ENCODE measurements around the gene PES1.

The PES1 gene

DNA sequence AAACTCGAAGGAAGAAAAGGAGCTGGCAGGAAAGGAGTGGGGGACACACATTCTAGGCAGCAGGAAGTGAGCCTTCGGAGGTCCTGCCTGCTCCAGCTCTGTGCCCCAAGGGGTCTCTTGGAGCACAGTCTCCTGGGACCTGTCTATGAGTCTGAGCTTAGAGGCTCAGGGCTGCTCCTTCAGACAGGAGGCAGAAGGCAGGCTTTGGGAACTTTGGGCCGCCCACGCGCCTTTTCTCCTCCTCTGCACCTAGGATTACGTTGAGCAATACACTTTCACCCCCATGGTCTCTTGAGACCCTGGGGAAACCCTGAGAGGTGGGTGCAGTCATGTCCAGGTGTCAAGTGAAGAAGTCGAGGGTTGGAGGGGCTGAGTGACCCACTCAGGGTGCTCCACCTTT lies 16.2 kb upstream of the PES1 start:
- TF ChIP-seq ZNF274 (IDR thresholded peaks at IDR 0.05; ENCODE audit: low read depth, low read length) (no peak), SUZ12 (IDR thresholded peaks at IDR 0.05; ENCODE audit: extremely low read depth, insufficient read depth, insufficient read length) (no peak), YY1 (IDR thresholded peaks at IDR 0.05; ENCODE audit: insufficient read depth, insufficient read length) (no peak)
- peaks cover 2% of the 10 kb centered on the region for H3K4me1 ChIP-seq (ENCODE audit: insufficient read depth, insufficient read length)
- DNase-seq (ENCODE audit: low read depth, low spot score), result no peak
- no peaks in the 10 kb centered on the region for H3K27me3 ChIP-seq (ENCODE audit: insufficient read depth, insufficient read length)
- peak overlapping the region; percentile 28 for H3K4me3 ChIP-seq (ENCODE audit: insufficient read length, low read depth)
- peaks cover 10% of the 10 kb centered on the region for H3K36me3 ChIP-seq (ENCODE audit: insufficient read depth, insufficient read length, low read length)
- H3K9ac ChIP-seq (ENCODE audit: insufficient read length, low read depth), result peak overlapping the region; percentile 88
- H3K9me3 ChIP-seq (ENCODE audit: insufficient read depth, low read length), result no peaks in the 10 kb centered on the region

DNA sequence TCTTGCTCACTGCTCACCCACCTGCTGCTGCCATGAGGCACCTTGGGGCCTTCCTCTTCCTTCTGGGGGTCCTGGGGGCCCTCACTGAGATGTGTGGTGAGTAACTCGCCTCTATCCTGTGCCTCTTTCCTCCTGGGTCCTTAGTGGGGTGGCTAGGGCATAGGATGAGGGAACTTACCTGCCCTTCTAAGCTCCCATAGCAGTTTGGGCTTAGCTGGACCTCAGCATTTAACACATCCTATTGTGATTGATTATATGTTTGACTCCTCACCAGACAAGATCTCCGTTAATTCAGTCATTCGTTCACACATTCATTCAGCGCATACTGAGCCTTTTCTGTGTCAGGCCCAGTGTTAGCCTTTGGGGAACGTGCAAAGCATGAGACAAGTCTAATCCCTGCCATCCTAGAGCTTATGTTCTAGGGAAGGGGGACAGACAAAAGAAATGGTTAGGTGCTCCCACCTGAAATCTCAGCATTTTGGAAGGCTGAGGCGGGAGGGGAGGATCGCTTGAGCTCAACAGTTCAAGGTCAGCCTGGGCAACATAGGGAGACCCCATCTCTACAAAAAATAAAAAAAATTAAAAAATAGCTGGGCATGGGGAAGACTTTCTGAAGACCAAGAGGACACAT lies 15.7 kb upstream of the PES1 start:
- no peaks in the 10 kb centered on the region for H3K9me3 ChIP-seq (ENCODE audit: insufficient read depth, low read length)
- H3K9ac ChIP-seq (ENCODE audit: insufficient read length, low read depth), result peak overlapping the region; percentile 88
- TF ChIP-seq YY1 (IDR thresholded peaks at IDR 0.05; ENCODE audit: insufficient read depth, insufficient read length) (no peak), ZNF274 (IDR thresholded peaks at IDR 0.05; ENCODE audit: low read depth, low read length) (no peak), SUZ12 (IDR thresholded peaks at IDR 0.05; ENCODE audit: extremely low read depth, insufficient read depth, insufficient read length) (no peak)
- H3K36me3 ChIP-seq (ENCODE audit: insufficient read depth, insufficient read length, low read length), result peaks cover 10% of the 10 kb centered on the region
- peaks cover 2% of the 10 kb centered on the region for H3K4me1 ChIP-seq (ENCODE audit: insufficient read depth, insufficient read length)
- no peak for DNase-seq (ENCODE audit: low read depth, low spot score)
- H3K4me3 ChIP-seq (ENCODE audit: insufficient read length, low read depth), result peak overlapping the region; percentile 63
- H3K27me3 ChIP-seq (ENCODE audit: insufficient read depth, insufficient read length), result no peaks in the 10 kb centered on the region

DNA sequence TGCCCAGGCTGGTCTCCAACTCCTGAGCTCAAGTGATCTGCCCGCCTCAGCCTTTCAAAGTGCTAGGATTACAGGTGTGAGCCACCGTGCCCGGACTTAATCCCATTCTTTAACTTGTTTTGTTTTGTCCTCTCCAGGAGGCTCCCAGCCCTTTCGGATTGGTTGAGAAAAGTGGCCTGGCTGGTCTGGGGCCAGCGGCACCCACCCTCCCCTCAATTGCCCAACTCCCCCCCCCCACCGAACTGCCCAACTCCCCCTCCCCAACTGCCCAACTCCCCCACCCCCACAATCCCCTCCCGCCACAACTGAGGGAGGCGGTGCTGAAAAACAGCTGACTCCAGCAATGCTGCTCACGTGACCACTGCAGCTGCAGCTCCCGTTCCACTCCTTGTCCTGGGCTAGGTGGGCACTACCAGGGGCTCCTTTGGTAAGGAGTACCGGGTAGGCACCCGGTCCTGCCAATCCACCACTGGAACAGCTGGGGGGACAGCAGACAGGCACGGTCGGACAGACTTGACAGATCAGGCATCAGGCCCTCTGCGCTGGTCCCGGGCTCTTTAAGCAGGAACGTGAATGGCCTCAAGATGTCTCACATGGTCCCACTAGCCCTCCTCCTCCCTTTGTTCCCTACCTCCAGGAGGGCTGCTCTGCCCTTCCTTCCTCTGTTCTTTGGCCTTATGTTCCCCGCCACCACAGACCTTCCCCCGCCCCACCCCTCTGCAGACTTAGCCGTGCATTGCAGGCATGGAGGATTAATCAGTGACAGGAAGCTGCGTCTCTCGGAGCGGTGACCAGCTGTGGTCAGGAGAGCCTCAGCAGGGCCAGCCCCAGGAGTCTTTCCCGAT lies 15.0 kb upstream of the PES1 start, which contains the start of gene TCN2:
TCN2 (plus strand) TSS at position 720 of the 845 bp plus-strand sequence. CDS start 158 bp downstream, outside the sequence.
- Histone ChIP-seq H3K4me1 (ENCODE audit: insufficient read depth, insufficient read length) (peaks cover 2% of the 10 kb centered on the region), H3K4me3 (ENCODE audit: insufficient read length, low read depth) (peak within 1 kb of the TSS; percentile 63), H3K9me3 (ENCODE audit: insufficient read depth, low read length) (no peaks in the 10 kb centered on the region), H3K27me3 (ENCODE audit: insufficient read depth, insufficient read length) (no peaks in the 10 kb centered on the region), H3K36me3 (ENCODE audit: insufficient read depth, insufficient read length, low read length) (peaks cover 10% of the 10 kb centered on the region), H3K9ac (ENCODE audit: insufficient read length, low read depth) (peak within 1 kb of the TSS; percentile 88)
- TF ChIP-seq SUZ12 (IDR thresholded peaks at IDR 0.05; ENCODE audit: extremely low read depth, insufficient read depth, insufficient read length), result no peak
- no peak for TF ChIP-seq ZNF274 (IDR thresholded peaks at IDR 0.05; ENCODE audit: low read depth, low read length)
- no peak for TF ChIP-seq YY1 (IDR thresholded peaks at IDR 0.05; ENCODE audit: insufficient read depth, insufficient read length)
- DNase-seq (ENCODE audit: low read depth, low spot score), result peak; percentile 56

DNA sequence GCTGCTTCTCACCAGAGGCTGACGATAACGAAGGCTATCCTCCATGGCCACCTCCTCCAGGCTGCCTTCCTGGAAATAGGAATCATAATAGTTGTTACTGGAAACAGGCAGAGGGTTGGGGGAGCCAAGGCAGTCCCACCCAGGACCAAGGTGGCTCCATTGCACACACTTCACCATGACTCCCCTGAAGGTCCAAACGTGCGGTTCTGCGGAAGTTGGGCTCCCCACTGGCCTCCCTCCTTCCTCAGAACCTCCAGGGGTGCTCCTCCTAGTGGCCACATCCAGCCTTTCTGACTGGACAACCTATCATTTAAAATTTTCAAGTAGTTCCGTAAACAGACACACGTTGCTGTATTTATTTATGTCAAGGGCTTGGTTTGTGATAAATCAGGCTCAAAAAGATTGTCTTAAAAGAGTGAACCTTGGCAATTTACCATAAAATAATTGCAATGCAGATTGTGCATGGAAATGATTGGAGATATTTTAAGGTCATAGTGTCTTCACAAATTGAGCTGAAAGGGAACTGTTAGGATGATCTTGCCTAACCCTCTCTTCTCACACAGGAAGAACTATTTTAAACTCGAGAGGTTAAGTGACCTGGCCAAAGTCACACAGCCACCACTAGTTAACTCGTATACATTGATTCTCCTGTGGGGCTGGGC lies 13.9 kb upstream of the PES1 start:
- Histone ChIP-seq H3K27me3 (ENCODE audit: insufficient read depth, insufficient read length) (no peaks in the 10 kb centered on the region), H3K4me1 (ENCODE audit: insufficient read depth, insufficient read length) (peaks cover 2% of the 10 kb centered on the region), H3K9me3 (ENCODE audit: insufficient read depth, low read length) (no peaks in the 10 kb centered on the region), H3K4me3 (ENCODE audit: insufficient read length, low read depth) (peak overlapping the region; percentile 8), H3K9ac (ENCODE audit: insufficient read length, low read depth) (no peak overlapping the region), H3K36me3 (ENCODE audit: insufficient read depth, insufficient read length, low read length) (peaks cover 2% of the 10 kb centered on the region)
- no peak for TF ChIP-seq ZNF274 (IDR thresholded peaks at IDR 0.05; ENCODE audit: low read depth, low read length)
- TF ChIP-seq YY1 (IDR thresholded peaks at IDR 0.05; ENCODE audit: insufficient read depth, insufficient read length), result no peak
- TF ChIP-seq SUZ12 (IDR thresholded peaks at IDR 0.05; ENCODE audit: extremely low read depth, insufficient read depth, insufficient read length), result no peak
- no peak for DNase-seq (ENCODE audit: low read depth, low spot score)

DNA sequence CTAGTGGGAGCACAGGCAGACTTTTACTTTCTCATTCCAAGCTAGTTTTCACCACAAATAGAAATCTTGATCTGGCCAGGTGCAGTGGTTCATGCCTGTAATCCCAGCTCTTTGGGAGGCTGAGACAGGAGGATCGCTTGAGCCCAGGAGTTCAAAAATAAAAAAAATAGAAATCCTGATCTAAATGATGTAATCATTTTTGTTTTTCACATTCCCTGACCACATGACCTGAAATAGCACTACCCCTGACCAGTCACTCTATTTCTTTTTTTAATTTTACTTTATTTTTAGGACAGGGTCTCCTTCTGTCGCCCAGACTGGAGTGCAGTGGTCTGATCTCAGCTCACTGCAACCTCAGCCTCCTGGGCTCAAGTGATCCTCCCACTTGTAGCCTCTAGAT lies 13.0 kb upstream of the PES1 start:
- H3K4me3 ChIP-seq (ENCODE audit: insufficient read length, low read depth), result no peak overlapping the region
- no peak for TF ChIP-seq ZNF274 (IDR thresholded peaks at IDR 0.05; ENCODE audit: low read depth, low read length)
- TF ChIP-seq SUZ12 (IDR thresholded peaks at IDR 0.05; ENCODE audit: extremely low read depth, insufficient read depth, insufficient read length), result no peak
- TF ChIP-seq YY1 (IDR thresholded peaks at IDR 0.05; ENCODE audit: insufficient read depth, insufficient read length), result no peak
- DNase-seq (ENCODE audit: low read depth, low spot score), result no peak
- H3K9me3 ChIP-seq (ENCODE audit: insufficient read depth, low read length), result no peaks in the 10 kb centered on the region
- H3K9ac ChIP-seq (ENCODE audit: insufficient read length, low read depth), result no peak overlapping the region
- H3K4me1 ChIP-seq (ENCODE audit: insufficient read depth, insufficient read length), result peaks cover under 1% of the 10 kb centered on the region
- no peaks in the 10 kb centered on the region for H3K36me3 ChIP-seq (ENCODE audit: insufficient read depth, insufficient read length, low read length)
- no peaks in the 10 kb centered on the region for H3K27me3 ChIP-seq (ENCODE audit: insufficient read depth, insufficient read length)

DNA sequence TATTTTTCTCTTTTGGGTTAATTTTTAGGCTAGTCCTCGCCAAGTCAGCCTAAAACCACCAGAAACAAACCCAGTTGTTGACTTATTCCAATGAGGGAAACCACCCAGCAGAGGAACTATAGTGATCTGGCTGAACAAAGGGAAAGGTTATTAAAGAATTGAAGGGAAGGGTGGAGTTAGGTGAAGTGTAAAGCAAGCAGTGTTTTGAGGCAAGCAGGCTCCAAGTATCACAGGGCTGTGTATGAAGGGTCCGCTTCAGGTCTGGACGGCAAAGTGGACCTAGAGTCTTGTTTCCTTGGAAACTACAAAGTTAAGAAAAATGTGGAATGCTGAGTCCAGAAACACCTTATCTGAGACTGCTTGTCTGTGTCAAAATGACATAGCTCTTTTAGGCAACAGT lies 12.1 kb upstream of the PES1 start:
- no peaks in the 10 kb centered on the region for H3K27me3 ChIP-seq (ENCODE audit: insufficient read depth, insufficient read length)
- no peak overlapping the region for H3K9ac ChIP-seq (ENCODE audit: insufficient read length, low read depth)
- no peak overlapping the region for H3K4me3 ChIP-seq (ENCODE audit: insufficient read length, low read depth)
- no peaks in the 10 kb centered on the region for H3K4me1 ChIP-seq (ENCODE audit: insufficient read depth, insufficient read length)
- no peak for TF ChIP-seq SUZ12 (IDR thresholded peaks at IDR 0.05; ENCODE audit: extremely low read depth, insufficient read depth, insufficient read length)
- no peak for TF ChIP-seq ZNF274 (IDR thresholded peaks at IDR 0.05; ENCODE audit: low read depth, low read length)
- TF ChIP-seq YY1 (IDR thresholded peaks at IDR 0.05; ENCODE audit: insufficient read depth, insufficient read length), result no peak
- no peaks in the 10 kb centered on the region for H3K9me3 ChIP-seq (ENCODE audit: insufficient read depth, low read length)
- no peak for DNase-seq (ENCODE audit: low read depth, low spot score)
- H3K36me3 ChIP-seq (ENCODE audit: insufficient read depth, insufficient read length, low read length), result no peaks in the 10 kb centered on the region

DNA sequence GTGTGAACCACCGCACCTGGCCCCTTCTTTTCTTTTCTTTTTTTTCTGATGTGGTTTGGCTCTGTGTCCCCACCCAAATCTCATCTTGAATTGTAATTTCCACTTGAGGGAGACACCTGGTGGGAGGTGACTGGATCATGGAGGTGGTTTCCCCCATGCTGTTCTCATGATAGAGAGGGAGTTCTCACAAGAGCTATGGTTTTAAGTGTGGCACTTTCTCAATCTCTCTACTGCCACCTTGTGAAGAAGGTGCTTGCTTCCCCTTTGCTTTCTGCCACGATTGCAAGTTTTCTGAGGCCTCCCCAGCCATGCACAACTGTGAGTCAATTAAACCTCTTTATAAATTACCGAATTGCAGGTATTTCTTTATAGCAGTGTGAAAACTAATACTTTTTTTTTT lies 10.3 kb upstream of the PES1 start:
- Histone ChIP-seq H3K4me1 (ENCODE audit: insufficient read depth, insufficient read length) (no peaks in the 10 kb centered on the region), H3K36me3 (ENCODE audit: insufficient read depth, insufficient read length, low read length) (no peaks in the 10 kb centered on the region), H3K27me3 (ENCODE audit: insufficient read depth, insufficient read length) (no peaks in the 10 kb centered on the region), H3K4me3 (ENCODE audit: insufficient read length, low read depth) (no peak overlapping the region), H3K9ac (ENCODE audit: insufficient read length, low read depth) (no peak overlapping the region), H3K9me3 (ENCODE audit: insufficient read depth, low read length) (peaks cover 3% of the 10 kb centered on the region; the same call in 1 of the 2 replicates)
- DNase-seq (ENCODE audit: low read depth, low spot score), result no peak
- no peak for TF ChIP-seq YY1 (IDR thresholded peaks at IDR 0.05; ENCODE audit: insufficient read depth, insufficient read length)
- no peak for TF ChIP-seq SUZ12 (IDR thresholded peaks at IDR 0.05; ENCODE audit: extremely low read depth, insufficient read depth, insufficient read length)
- TF ChIP-seq ZNF274 (IDR thresholded peaks at IDR 0.05; ENCODE audit: low read depth, low read length), result no peak

Data from NT2/D1 (cell line).